Smooth muscle cell (in vitro differentiated cells): Measurements from ENCODE around the gene CDH24. TPM values are rescaled to one million over a fixed set of nuclear protein-coding genes. Genes with fewer than 3 reads are reported as not detected.

Experiments used
- DNase-seq: peaks from one replicate; lab custom pipeline; 2025; ENCODE audit not compliant: unreplicated experiment; lab: John Stamatoyannopoulos, UW
- H2AFZ ChIP-seq: fragments of 200-600 bp; sonication (generic); 2 replicates; pipeline ENCODE4 v1.6.0; 2016; ENCODE audit warnings: antibody characterized with exemption, low read depth, mild to moderate bottlenecking
- H3F3A ChIP-seq: fragments of 200-600 bp; sonication (generic); 2 replicates; pipeline ENCODE4 v1.6.0; 2017; ENCODE audit warnings: antibody characterized with exemption, low read depth
- H3K27ac ChIP-seq: fragments of 200-600 bp; sonication (generic); 2 replicates; pipeline ENCODE4 v1.5.1; 2016; ENCODE audit warnings: low read depth, mild to moderate bottlenecking
- H3K27me3 ChIP-seq: fragments of 200-600 bp; sonication (generic); 2 replicates; pipeline ENCODE4 v1.6.1; 2016; ENCODE audit warnings: low read depth, mild to moderate bottlenecking
- H3K36me3 ChIP-seq: fragments of 200-600 bp; sonication (generic); 2 replicates; pipeline ENCODE4 v1.5.1; 2016; ENCODE audit warnings: low read depth
- H3K4me1 ChIP-seq: fragments of 200-600 bp; sonication (generic); 2 replicates; pipeline ENCODE4 v1.5.1; 2016; ENCODE audit warnings: low read depth
- H3K4me2 ChIP-seq: fragments of 200-600 bp; sonication (generic); 2 replicates; pipeline ENCODE4 v1.6.0; 2016; ENCODE audit warnings: mild to moderate bottlenecking
- H3K4me3 ChIP-seq: fragments of 200-600 bp; sonication (generic); 2 replicates; pipeline ENCODE4 v1.5.1; 2016; ENCODE audit warnings: mild to moderate bottlenecking
- H3K79me2 ChIP-seq: fragments of 200-600 bp; sonication (generic); 2 replicates; pipeline ENCODE4 v1.6.0; 2016; ENCODE audit warnings: low read depth, mild to moderate bottlenecking
- H3K9ac ChIP-seq: fragments of 200-600 bp; sonication (generic); 2 replicates; pipeline ENCODE4 v1.6.0; 2016; ENCODE audit warnings: low read depth
- H3K9me3 ChIP-seq: fragments of 200-600 bp; sonication (generic); replicated peaks from 2 replicates; pipeline ENCODE4 v1.5.1; 2016; ENCODE audit warnings: low read depth
- H4K20me1 ChIP-seq: fragments of 200-600 bp; sonication (generic); 2 replicates; pipeline ENCODE4 v1.6.0; 2016; ENCODE audit warnings: low read depth
- WGBS: methylation state at CpG from one replicate; pipeline ENCODE4 v1.1.7; 2016; ENCODE audit warnings: low lambda C conversion rate; 5-methylcytosine and 5-hydroxymethylcytosine counted together
- polyA plus RNA-seq: library from polyadenylated mRNA; unstranded; fragments of >200 nt; fragmentation: Nextera tagmentation; extraction: Ambion mirVana; gene quantifications from 2 replicates; pipeline ENCODE4 v1.2.1, GENCODE V29; 2016
- total RNA-seq: library from RNA; depleted of rRNA; stranded (reverse); fragments of >200 nt; gene quantifications from 2 replicates; pipeline ENCODE4 v1.2.3, GENCODE V29; 2014
- TF ChIP-seq, protein P1 (sequence below): fragments of 200-600 bp; sonication (generic); IDR thresholded peaks from 2 replicates; pipeline ENCODE4 v1.5.1; 2017; ENCODE audit warnings: borderline replicate concordance, mild to moderate bottlenecking, antibody characterized with exemption; ENCODE audit not compliant: insufficient read depth, poor library complexity, severe bottlenecking

Gene CDH24
- total and polyA plus RNA-seq, 2 experiments from 2014 or later = 5.5 to 6.9 TPM

DNA sequence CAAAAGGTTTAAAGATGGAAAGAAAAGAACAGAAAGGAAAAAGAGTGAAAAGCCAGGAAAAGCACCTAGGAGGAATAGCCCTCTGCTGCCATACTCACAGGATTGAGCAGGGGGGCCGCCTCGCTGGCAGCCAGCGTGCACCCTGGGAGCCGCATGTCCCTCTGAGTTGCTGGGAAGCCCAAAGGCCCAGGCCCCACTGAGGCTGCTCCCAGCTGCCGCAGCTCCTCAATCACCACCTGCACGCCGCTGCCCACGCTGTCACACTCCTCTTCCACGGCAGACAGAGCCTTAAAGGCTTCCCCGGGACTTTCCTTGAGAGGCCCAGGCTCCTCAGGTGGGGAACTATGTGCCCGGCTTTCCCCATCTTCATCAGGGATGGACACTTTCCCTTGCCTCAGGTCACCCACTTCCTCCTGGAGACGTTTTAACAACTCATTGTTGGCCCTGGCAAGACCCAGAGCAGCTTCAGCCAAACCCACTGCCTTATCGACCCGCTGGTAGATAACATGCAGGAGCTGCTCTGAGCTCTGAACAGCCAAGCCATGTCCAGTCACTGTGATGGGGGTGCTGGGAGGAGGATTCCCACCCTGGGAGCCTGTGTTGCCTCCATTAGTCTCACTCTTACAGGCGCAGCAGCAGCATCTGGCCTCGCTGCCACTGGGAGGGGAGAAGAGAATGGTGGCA, 58.8 kb downstream of the CDH24 start:
- Histone ChIP-seq H3K9me3 (no peaks in the 10 kb centered on the region), H3K36me3 (no peaks in the 10 kb centered on the region), H3K4me1 (peaks cover 7% of the 10 kb centered on the region), H3K27me3 (no peaks in the 10 kb centered on the region), H3K27ac (no peak overlapping the region), H4K20me1 (no peaks in the 10 kb centered on the region), H3K9ac (no peak overlapping the region), H3F3A (no peaks in the 10 kb centered on the region), H2AFZ (no peak overlapping the region), H3K4me3 (no peak overlapping the region), H3K79me2 (no peaks in the 10 kb centered on the region), H3K4me2 (no peak overlapping the region)
- DNase-seq = no peak
- WGBS = 90% methylated on average over 16 of the region's 16 CpGs
- TF ChIP-seq, protein P1, sequence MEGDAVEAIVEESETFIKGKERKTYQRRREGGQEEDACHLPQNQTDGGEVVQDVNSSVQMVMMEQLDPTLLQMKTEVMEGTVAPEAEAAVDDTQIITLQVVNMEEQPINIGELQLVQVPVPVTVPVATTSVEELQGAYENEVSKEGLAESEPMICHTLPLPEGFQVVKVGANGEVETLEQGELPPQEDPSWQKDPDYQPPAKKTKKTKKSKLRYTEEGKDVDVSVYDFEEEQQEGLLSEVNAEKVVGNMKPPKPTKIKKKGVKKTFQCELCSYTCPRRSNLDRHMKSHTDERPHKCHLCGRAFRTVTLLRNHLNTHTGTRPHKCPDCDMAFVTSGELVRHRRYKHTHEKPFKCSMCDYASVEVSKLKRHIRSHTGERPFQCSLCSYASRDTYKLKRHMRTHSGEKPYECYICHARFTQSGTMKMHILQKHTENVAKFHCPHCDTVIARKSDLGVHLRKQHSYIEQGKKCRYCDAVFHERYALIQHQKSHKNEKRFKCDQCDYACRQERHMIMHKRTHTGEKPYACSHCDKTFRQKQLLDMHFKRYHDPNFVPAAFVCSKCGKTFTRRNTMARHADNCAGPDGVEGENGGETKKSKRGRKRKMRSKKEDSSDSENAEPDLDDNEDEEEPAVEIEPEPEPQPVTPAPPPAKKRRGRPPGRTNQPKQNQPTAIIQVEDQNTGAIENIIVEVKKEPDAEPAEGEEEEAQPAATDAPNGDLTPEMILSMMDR = no peak

DNA sequence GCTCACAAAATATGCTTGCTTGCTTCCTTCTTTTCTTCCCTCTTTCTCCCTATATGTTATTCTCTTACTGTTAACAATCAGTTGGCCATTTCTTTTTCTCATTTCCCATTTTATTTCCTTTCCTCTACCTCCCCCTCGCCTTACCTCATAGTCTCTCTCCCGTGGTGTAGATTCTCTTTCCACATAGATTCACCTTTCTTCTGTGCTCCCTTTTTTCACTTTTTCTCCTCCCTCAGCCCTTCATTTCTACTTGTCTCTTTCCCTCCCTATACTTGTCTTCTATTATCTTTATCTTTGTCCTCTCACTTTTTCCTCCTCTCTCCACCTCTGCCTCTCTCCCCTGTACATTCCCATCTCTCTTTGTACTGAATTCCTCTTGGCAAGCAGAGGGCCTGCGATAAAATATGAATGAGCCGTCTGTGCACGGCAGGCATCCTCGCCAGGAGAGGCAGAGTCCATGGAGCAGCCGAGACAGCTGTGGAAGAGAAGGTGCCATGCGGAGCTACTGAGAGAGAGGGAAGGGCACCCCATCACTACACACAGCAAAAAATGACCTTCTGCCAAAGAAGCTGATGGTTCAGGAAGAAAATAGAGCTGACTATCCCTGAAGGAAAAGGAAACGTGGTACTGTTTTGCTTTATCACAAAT, 59.5 kb downstream of the CDH24 start:
- Histone ChIP-seq H3K27me3 (no peaks in the 10 kb centered on the region), H3K27ac (no peak overlapping the region), H3K36me3 (no peaks in the 10 kb centered on the region)

More for the DNA sequence above, 59.5 kb downstream of the CDH24 start:
- no peaks in the 10 kb centered on the region for H4K20me1 ChIP-seq
- no peaks in the 10 kb centered on the region for H3F3A ChIP-seq
- no peaks in the 10 kb centered on the region for H3K9me3 ChIP-seq
- H3K4me3 ChIP-seq = no peak overlapping the region
- no peak overlapping the region for H3K9ac ChIP-seq
- no peak for DNase-seq
- peaks cover 7% of the 10 kb centered on the region for H3K4me1 ChIP-seq
- no peaks in the 10 kb centered on the region for H3K79me2 ChIP-seq
- no peak overlapping the region for H2AFZ ChIP-seq
- WGBS = 94% methylated on average over 9 of the region's 9 CpGs
- H3K4me2 ChIP-seq = no peak overlapping the region
- TF ChIP-seq, protein P1 = no peak

Other genes starting within 250 kb of the CDH24 start
- 10.3 and 18.5 TPM in 2 replicates for gene SLC7A7, start 242.1 kb downstream of the CDH24 start, total RNA-seq
- gene SLC7A7, start 242.1 kb downstream of the CDH24 start, polyA plus RNA-seq = 10.0 and 14.1 TPM in 2 replicates
- 85.8 and 220 TPM in 2 replicates for gene MRPL52, start 227.6 kb downstream of the CDH24 start, total RNA-seq
- gene MRPL52, start 227.6 kb downstream of the CDH24 start, polyA plus RNA-seq = 274 and 296 TPM in 2 replicates
- gene MMP14, start 220.9 kb downstream of the CDH24 start, total RNA-seq = 444 and 491 TPM in 2 replicates
- gene MMP14, start 220.9 kb downstream of the CDH24 start, polyA plus RNA-seq = 52.3 and 58.1 TPM in 2 replicates
- gene LRP10, start 185.8 kb downstream of the CDH24 start, total RNA-seq = 32.4 and 38.8 TPM in 2 replicates
- gene LRP10, start 185.8 kb downstream of the CDH24 start, polyA plus RNA-seq = 81.2 and 87.1 TPM in 2 replicates
- gene REM2, start 174.3 kb downstream of the CDH24 start, total RNA-seq = 0.22 and 2.6 TPM in 2 replicates
- 1.6 and 5.9 TPM in 2 replicates for gene REM2, start 174.3 kb downstream of the CDH24 start, polyA plus RNA-seq
- 69.8 and 112 TPM in 2 replicates for gene RBM23, start 138.4 kb downstream of the CDH24 start, total RNA-seq
- 59.3 and 72.4 TPM in 2 replicates for gene RBM23, start 138.4 kb downstream of the CDH24 start, polyA plus RNA-seq
- 50.3 and 81.2 TPM in 2 replicates for gene PRMT5, start 128.1 kb downstream of the CDH24 start, total RNA-seq
- gene PRMT5, start 128.1 kb downstream of the CDH24 start, polyA plus RNA-seq = 80.0 and 82.1 TPM in 2 replicates
- 15.6 and 30.2 TPM in 2 replicates for gene HAUS4, start 100.4 kb downstream of the CDH24 start, total RNA-seq
- gene HAUS4, start 100.4 kb downstream of the CDH24 start, polyA plus RNA-seq = 15.6 and 19.1 TPM in 2 replicates
- gene AJUBA, start 75.0 kb downstream of the CDH24 start, total RNA-seq = 20.7 and 21.2 TPM in 2 replicates
- 19.8 and 23.8 TPM in 2 replicates for gene AJUBA, start 75.0 kb downstream of the CDH24 start, polyA plus RNA-seq
- gene C14orf93, start 47.4 kb downstream of the CDH24 start, total RNA-seq = 10.2 and 11.9 TPM in 2 replicates
- gene C14orf93, start 47.4 kb downstream of the CDH24 start, polyA plus RNA-seq = 6.7 and 8.4 TPM in 2 replicates
- 161 and 183 TPM in 2 replicates for gene PSMB5, start 22.6 kb downstream of the CDH24 start, total RNA-seq
- 372 and 374 TPM in 2 replicates for gene PSMB5, start 22.6 kb downstream of the CDH24 start, polyA plus RNA-seq
- not detected in 2 replicates for gene PSMB11, start 15.3 kb downstream of the CDH24 start, total RNA-seq
- gene PSMB11, start 15.3 kb downstream of the CDH24 start, polyA plus RNA-seq = not detected in 2 replicates
- gene ACIN1, start 37.6 kb upstream of the CDH24 start, total RNA-seq = 64.5 and 69.0 TPM in 2 replicates
- gene ACIN1, start 37.6 kb upstream of the CDH24 start, polyA plus RNA-seq = 33.7 and 39.3 TPM in 2 replicates
- gene C14orf119, start 38.0 kb upstream of the CDH24 start, total RNA-seq = 54.1 and 57.2 TPM in 2 replicates
- 119 and 130 TPM in 2 replicates for gene C14orf119, start 38.0 kb upstream of the CDH24 start, polyA plus RNA-seq
- not detected in 2 replicates for gene CIROP, start 47.5 kb upstream of the CDH24 start, total RNA-seq
- not detected in 2 replicates for gene CIROP, start 47.5 kb upstream of the CDH24 start, polyA plus RNA-seq
- gene CEBPE, start 61.7 kb upstream of the CDH24 start, total RNA-seq = not detected in 2 replicates
- not detected in 2 replicates for gene CEBPE, start 61.7 kb upstream of the CDH24 start, polyA plus RNA-seq
- 16.4 and 18.9 TPM in 2 replicates for gene SLC7A8, start 126.1 kb upstream of the CDH24 start, total RNA-seq
- gene SLC7A8, start 126.1 kb upstream of the CDH24 start, polyA plus RNA-seq = 26.0 and 29.1 TPM in 2 replicates
- not detected in 2 replicates for gene RNF212B, start 180.4 kb upstream of the CDH24 start, total RNA-seq
- not detected in 2 replicates for gene RNF212B, start 180.4 kb upstream of the CDH24 start, polyA plus RNA-seq
- gene HOMEZ, start 228.6 kb upstream of the CDH24 start, total RNA-seq = 5.0 and 5.4 TPM in 2 replicates
- 4.9 and 5.1 TPM in 2 replicates for gene HOMEZ, start 228.6 kb upstream of the CDH24 start, polyA plus RNA-seq
- gene PPP1R3E, start 245.3 kb upstream of the CDH24 start, total RNA-seq = 1.7 and 2.0 TPM in 2 replicates
- gene PPP1R3E, start 245.3 kb upstream of the CDH24 start, polyA plus RNA-seq = 0.71 and 1.5 TPM in 2 replicates
- 11.7 and 13.2 TPM in 2 replicates for gene BCL2L2, start 249.3 kb upstream of the CDH24 start, total RNA-seq
- 1.6 and 2.0 TPM in 2 replicates for gene BCL2L2, start 249.3 kb upstream of the CDH24 start, polyA plus RNA-seq